SK-N-MC (cell line): Measurements from ENCODE around the gene DSP.

Experiments used
- FOXP2 ChIP-seq: optimal IDR thresholded peaks from 2 replicates; pipeline ENCODE3; 2011; ENCODE audit warnings: mild to moderate bottlenecking, moderate library complexity; ENCODE audit not compliant: insufficient read depth; ENCODE audit errors: extremely low read length, control extremely low read depth
- POLR2AphosphoS5 ChIP-seq: IDR thresholded peaks from 2 replicates; pipeline ENCODE4 v1.6.1; 2012; ENCODE audit warnings: mild to moderate bottlenecking, low read depth, low read length, borderline replicate concordance

DNA sequence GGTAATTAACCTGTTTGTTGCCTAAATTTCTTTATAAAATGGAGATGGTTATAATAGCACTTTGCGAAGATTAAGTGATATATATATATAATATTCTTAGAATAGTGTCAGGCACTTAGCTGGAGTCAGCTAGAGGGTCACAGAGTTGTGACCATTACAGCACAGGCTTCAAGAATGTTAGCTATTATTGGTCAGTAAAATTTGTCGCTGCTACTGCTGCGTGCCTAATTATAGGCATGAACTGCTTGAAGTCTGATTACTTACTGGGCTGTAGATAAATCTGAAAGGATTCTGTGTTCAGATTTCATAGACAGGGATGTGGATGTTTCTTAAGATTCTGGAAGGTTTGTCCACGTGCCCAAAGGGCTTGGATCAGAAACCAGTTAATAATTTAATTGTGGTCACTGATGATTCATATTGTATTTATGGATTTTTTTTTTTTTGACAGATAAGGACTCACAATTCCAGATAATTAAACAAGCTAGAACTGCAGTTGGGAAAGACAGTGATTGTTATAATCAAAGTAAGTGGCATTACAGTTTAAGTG is 53.2 kb downstream of the DSP start:
- TF ChIP-seq POLR2AphosphoS5 (no peak), FOXP2 (no peak)
